ENCODE results near the gene MUC5AC. TPM values are rescaled to one million over a fixed set of nuclear protein-coding genes. Genes with fewer than 3 reads are reported as not detected.

MUC5AC gene
- total and polyA plus RNA-seq, 2 of the 13 experiments (the other 11 are each of a cell fraction or from before 2014, with no cell fraction given): under 0.01 TPM; not detected in 1

DNA sequence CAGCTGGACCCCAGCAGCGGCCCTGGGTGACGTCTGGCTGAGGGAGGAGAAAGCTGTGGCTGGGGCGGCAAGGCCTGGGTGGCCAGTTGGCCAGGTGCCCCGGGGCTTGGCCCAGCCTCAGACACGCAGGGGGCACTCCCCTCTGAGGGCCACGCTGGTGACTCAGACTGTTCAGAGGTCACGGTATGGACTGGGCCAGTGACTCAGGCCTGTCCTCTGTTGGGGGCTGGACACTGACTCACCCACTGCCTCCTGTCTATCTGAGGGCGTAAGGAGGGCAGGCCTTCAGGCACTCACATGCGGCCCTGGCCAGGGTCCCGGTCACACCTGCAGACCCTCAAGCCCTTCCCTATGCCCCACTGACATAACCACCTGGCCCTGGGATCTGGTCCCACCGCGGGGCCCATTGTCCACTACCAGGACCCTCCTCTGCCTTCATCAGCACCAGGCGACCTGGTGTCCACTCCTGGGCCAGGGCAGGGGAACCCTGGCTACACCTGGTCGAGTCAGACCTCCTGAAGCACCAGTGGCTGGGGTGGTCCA lies 3.7 kb upstream of the MUC5AC start (continued):
- TF ChIP-seq HMG20B (CRISPR knock-in tag; conservative IDR thresholded peaks at IDR 0.05) (no peak), ZNF768 (CRISPR knock-in tag; IDR thresholded peaks at IDR 0.05) (0 out of 2 replicates have a peak, but pooled peaks have one; percentile 3), CCAR2 (optimal IDR thresholded peaks at IDR 0.05; ENCODE audit: low read depth, low read length) (no peak), GATAD2A (CRISPR knock-in tag; IDR thresholded peaks at IDR 0.05) (peak; percentile 62), ZNF773 (CRISPR knock-in tag; IDR thresholded peaks at IDR 0.05; ENCODE audit: borderline replicate concordance) (no peak), TEAD3 (CRISPR knock-in tag; optimal IDR thresholded peaks at IDR 0.05; ENCODE audit: borderline replicate concordance) (peak; percentile 63), SIN3A (IDR thresholded peaks at IDR 0.05; ENCODE audit: borderline replicate concordance, low read depth, low read length) (no peak), RXRA (CRISPR knock-in tag; IDR thresholded peaks at IDR 0.05) (peak; percentile 67; the same call in 1 of the 2 replicates), MTA1 (CRISPR knock-in tag; IDR thresholded peaks at IDR 0.05; ENCODE audit: borderline replicate concordance) (no peak), ZFX (CRISPR knock-in tag; IDR thresholded peaks at IDR 0.05; ENCODE audit: low read depth) (peak; percentile 42; the same call in 1 of the 2 replicates)
- TF ChIP-seq, protein P1, sequence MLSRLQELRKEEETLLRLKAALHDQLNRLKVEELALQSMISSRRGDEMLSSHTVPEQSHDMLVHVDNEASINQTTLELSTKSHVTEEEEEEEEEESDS (CRISPR knock-in tag; IDR thresholded peaks at IDR 0.05; ENCODE audit: borderline replicate concordance): no peak
- TF ChIP-seq, protein P2, sequence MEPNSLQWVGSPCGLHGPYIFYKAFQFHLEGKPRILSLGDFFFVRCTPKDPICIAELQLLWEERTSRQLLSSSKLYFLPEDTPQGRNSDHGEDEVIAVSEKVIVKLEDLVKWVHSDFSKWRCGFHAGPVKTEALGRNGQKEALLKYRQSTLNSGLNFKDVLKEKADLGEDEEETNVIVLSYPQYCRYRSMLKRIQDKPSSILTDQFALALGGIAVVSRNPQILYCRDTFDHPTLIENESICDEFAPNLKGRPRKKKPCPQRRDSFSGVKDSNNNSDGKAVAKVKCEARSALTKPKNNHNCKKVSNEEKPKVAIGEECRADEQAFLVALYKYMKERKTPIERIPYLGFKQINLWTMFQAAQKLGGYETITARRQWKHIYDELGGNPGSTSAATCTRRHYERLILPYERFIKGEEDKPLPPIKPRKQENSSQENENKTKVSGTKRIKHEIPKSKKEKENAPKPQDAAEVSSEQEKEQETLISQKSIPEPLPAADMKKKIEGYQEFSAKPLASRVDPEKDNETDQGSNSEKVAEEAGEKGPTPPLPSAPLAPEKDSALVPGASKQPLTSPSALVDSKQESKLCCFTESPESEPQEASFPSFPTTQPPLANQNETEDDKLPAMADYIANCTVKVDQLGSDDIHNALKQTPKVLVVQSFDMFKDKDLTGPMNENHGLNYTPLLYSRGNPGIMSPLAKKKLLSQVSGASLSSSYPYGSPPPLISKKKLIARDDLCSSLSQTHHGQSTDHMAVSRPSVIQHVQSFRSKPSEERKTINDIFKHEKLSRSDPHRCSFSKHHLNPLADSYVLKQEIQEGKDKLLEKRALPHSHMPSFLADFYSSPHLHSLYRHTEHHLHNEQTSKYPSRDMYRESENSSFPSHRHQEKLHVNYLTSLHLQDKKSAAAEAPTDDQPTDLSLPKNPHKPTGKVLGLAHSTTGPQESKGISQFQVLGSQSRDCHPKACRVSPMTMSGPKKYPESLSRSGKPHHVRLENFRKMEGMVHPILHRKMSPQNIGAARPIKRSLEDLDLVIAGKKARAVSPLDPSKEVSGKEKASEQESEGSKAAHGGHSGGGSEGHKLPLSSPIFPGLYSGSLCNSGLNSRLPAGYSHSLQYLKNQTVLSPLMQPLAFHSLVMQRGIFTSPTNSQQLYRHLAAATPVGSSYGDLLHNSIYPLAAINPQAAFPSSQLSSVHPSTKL (CRISPR knock-in tag; IDR thresholded peaks at IDR 0.05): peak; percentile 46
- TF ChIP-seq, protein P3, sequence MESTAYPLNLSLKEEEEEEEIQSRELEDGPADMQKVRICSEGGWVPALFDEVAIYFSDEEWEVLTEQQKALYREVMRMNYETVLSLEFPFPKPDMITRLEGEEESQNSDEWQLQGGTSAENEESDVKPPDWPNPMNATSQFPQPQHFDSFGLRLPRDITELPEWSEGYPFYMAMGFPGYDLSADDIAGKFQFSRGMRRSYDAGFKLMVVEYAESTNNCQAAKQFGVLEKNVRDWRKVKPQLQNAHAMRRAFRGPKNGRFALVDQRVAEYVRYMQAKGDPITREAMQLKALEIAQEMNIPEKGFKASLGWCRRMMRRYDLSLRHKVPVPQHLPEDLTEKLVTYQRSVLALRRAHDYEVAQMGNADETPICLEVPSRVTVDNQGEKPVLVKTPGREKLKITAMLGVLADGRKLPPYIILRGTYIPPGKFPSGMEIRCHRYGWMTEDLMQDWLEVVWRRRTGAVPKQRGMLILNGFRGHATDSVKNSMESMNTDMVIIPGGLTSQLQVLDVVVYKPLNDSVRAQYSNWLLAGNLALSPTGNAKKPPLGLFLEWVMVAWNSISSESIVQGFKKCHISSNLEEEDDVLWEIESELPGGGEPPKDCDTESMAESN (CRISPR knock-in tag; conservative IDR thresholded peaks at IDR 0.05): peak; percentile 61; the same call in 1 of the 2 replicates
- TF ChIP-seq, protein P4, sequence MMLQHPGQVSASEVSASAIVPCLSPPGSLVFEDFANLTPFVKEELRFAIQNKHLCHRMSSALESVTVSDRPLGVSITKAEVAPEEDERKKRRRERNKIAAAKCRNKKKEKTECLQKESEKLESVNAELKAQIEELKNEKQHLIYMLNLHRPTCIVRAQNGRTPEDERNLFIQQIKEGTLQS (CRISPR knock-in tag; IDR thresholded peaks at IDR 0.05): peak; percentile 83
- TF ChIP-seq, protein P5, sequence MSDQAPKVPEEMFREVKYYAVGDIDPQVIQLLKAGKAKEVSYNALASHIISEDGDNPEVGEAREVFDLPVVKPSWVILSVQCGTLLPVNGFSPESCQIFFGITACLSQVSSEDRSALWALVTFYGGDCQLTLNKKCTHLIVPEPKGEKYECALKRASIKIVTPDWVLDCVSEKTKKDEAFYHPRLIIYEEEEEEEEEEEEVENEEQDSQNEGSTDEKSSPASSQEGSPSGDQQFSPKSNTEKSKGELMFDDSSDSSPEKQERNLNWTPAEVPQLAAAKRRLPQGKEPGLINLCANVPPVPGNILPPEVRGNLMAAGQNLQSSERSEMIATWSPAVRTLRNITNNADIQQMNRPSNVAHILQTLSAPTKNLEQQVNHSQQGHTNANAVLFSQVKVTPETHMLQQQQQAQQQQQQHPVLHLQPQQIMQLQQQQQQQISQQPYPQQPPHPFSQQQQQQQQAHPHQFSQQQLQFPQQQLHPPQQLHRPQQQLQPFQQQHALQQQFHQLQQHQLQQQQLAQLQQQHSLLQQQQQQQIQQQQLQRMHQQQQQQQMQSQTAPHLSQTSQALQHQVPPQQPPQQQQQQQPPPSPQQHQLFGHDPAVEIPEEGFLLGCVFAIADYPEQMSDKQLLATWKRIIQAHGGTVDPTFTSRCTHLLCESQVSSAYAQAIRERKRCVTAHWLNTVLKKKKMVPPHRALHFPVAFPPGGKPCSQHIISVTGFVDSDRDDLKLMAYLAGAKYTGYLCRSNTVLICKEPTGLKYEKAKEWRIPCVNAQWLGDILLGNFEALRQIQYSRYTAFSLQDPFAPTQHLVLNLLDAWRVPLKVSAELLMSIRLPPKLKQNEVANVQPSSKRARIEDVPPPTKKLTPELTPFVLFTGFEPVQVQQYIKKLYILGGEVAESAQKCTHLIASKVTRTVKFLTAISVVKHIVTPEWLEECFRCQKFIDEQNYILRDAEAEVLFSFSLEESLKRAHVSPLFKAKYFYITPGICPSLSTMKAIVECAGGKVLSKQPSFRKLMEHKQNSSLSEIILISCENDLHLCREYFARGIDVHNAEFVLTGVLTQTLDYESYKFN (CRISPR knock-in tag; conservative IDR thresholded peaks at IDR 0.05): 0 out of 2 replicates have a peak, but pooled peaks have one; percentile 38

All from HepG2 (cell line).